NCI-H82 treated with DMSO at 0.1 percent for 48 hours (cell line): ENCODE data around the gene PSMB9.

Experiments
- DNase-seq: peaks from one replicate; lab custom pipeline; 2025; ENCODE audit not compliant: unreplicated experiment; lab: John Stamatoyannopoulos, UW

The PSMB9 gene

DNA sequence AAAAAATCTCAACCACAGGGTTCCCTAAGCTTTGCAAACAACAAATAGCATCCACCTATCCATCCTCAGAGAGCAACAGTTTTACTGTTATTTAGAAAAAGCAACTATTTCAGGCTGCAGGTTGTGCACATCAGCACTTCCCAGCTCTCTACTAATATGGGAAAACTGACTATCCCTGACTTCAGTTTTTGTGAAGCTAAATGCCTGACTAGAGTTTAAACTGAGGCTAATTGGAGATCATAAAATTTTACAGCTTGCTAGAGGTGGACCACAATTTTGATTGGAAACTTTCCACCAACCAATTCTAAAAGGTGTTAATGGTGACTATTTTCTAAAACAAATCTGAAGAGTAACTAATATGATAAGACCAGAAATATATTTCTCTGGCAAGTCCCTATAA, 50.0 kb downstream of the PSMB9 start:
- DNase-seq = no peak

DNA sequence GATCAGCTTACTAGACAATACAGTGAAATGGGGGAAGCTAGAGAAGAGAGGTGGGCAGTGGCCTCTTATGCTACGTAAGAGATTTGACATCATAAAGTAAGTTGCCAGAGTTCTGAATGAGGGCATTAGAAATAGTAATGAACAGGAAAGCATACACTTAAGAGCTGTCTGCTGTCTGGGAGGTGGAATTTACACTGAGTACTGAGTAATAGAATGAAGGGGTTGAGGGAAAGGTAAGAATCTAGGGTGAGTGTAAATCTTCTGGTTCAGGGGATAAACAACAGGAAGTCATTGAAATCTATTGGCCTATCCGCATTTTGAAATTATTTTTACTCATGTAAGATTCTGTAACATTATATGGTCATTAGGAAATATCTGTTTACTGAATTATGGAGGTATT, 51.1 kb downstream of the PSMB9 start:
- no peak for DNase-seq

DNA sequence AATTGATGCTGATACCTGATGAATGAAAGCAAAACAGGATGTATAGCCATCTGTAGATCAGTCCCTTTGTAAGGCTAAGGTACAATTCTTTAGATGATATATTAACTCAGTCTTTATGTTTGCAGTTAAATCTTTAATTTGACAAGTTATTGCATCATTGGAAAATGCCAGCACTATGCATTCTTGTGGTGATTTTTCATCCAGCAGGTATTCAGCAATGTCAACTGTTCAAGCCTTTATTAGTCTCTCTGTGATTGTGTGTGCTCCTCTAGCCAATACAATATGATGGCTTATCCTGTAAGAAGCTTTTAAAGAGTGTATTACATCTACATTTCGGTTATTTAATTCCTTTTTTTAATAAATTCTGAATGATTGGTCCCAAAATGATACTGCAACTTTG, 52.5 kb downstream of the PSMB9 start:
- no peak for DNase-seq

DNA sequence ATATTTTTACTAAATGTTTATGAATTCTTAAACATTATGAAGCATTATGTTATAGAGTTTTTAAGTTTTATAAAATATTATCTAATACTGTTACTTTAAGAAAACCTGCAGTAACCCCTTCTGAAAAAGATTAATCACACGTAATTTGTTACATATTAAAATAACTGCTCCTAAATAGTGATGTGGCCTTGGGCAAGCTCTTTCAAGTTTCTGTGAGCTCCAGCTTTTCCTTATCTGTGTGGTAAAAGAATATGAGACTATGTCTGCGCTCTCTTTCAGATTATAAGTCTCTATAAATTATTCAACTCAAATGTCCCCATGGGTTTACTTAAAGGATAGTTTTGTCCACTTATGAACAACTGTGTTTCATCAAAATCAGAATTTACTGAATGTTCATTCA, 54.9 kb downstream of the PSMB9 start:
- no peak for DNase-seq
